GM12865 (cell line): ENCODE results near the gene SERINC1.

Experiments
- DNase-seq: peaks from one replicate; pipeline ENCODE4 v3.0.0; 2010; ENCODE audit warnings: low read depth
- H3K4me3 ChIP-seq: 2 replicates; pipeline ENCODE4 v1.5.1; 2011; ENCODE audit warnings: mild to moderate bottlenecking, low read depth, low read length, control low read depth
- CTCF ChIP-seq: IDR thresholded peaks from 2 replicates; pipeline ENCODE4 v1.5.1; 2011; ENCODE audit warnings: low read length, control low read depth, low read depth, inconsistent platforms; ENCODE audit not compliant: insufficient read depth; ENCODE audit errors: missing control alignments

The SERINC1 gene

GRCh38 chr6:122438975-122439374, 32.6 kb downstream of the SERINC1 start:
- DNase-seq = no peak
- no peak for TF ChIP-seq CTCF
- H3K4me3 ChIP-seq = no peak overlapping the region

- no peak for DNase-seq
- no peak for TF ChIP-seq CTCF
- no peak overlapping the region for H3K4me3 ChIP-seq
Measured at GRCh38 chr6:122432816-122433215, 38.8 kb downstream of the SERINC1 start.

DNA sequence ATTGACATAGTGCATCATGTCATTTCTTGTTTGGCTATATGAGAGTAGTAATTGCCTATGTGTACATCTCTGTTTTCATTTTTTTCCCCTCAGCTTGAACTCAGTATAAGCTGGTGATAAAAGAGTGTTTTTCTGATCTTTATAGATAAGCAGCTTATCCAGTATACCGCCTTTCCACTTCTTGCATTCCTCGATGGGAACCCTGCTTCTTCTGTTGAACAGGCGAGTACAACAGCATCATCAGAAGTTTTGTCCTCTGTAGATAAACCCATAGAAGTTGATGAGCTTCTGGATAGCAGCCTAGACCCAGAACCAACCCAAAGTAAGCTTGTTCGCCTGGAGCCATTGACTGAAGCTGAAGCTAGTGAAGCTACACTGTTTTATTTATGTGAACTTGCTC, 39.8 kb downstream of the SERINC1 start:
- TF ChIP-seq CTCF = no peak
- no peak overlapping the region for H3K4me3 ChIP-seq
- DNase-seq = no peak

- H3K4me3 ChIP-seq = no peak overlapping the region
- no peak for DNase-seq
- TF ChIP-seq CTCF = no peak
Measured at GRCh38 chr6:122429323-122429722, 42.3 kb downstream of the SERINC1 start.

- H3K4me3 ChIP-seq = no peak overlapping the region
- no peak for TF ChIP-seq CTCF
- DNase-seq = no peak
Measured at GRCh38 chr6:122428781-122429180, 42.8 kb downstream of the SERINC1 start.

- H3K4me3 ChIP-seq = no peak overlapping the region
Measured at GRCh38 chr6:122426597-122426996, 45.0 kb downstream of the SERINC1 start.

GRCh38 chr6:122423734-122424133, 47.9 kb downstream of the SERINC1 start:
- TF ChIP-seq CTCF = no peak

More at GRCh38 chr6:122426597-122426996, 45.0 kb downstream of the SERINC1 start:
- no peak for TF ChIP-seq CTCF
- DNase-seq = no peak

More at GRCh38 chr6:122423734-122424133, 47.9 kb downstream of the SERINC1 start:
- no peak for DNase-seq
- no peak overlapping the region for H3K4me3 ChIP-seq
